GM21825 (cell line): ENCODE measurements around the gene NAV1.

Source experiments
- ATAC-seq: cut with Tn5 transposase; IDR thresholded peaks from one replicate; pipeline ENCODE4 v1.9.1; 2021; ENCODE audit warnings: mild to moderate bottlenecking, moderate library complexity; ENCODE audit not compliant: unreplicated experiment

Gene NAV1

DNA sequence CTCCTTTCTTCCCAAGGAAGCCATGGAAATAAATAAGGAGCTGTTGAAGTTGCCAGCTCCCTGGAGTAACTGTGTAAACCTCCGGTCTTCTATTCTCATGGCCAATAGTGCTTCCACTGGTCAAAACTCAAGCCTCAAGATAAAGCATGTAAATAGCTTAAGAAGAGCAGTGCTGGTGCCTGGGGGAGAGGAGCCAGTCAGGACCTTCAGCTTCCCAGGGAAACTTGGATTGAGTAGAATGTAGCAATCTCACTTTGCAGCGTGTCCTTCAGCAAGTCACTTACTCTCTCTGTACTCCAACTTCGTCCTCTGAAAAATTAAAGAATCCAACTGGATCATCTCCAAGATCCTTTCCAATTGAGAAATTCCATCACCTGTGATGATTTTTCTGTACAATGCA, 44.7 kb downstream of the NAV1 start:
- no peak for ATAC-seq

DNA sequence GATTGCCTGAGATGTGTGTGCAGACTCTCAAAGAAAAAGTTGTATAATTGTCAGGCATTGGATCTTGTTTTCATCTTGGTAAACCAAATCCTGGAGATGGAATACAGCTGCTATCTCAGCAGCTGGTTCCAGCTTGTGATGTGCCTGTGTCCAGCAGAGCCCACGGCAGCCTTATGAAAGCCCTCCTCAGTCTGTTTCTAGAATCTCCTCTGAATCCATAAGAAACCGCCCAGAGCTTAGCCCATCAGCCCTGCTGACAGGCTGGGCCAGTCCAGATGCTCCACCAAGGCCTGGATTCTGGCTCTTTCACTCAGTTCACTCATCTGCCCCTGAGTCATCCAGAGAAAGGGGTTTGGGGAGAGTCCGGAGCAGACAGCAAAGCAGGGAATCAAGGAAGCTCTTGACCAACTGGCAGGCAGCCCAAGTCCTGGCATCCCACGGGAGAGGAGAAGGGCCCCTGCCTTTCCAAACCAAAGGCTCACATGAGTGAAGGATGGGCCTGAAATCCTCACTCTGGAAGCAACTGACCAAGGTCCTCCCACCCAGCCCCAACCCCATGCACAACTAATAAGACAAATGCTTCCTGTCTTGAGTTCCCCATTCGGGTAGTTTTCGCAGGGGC, 45.7 kb downstream of the NAV1 start:
- no peak for ATAC-seq

DNA sequence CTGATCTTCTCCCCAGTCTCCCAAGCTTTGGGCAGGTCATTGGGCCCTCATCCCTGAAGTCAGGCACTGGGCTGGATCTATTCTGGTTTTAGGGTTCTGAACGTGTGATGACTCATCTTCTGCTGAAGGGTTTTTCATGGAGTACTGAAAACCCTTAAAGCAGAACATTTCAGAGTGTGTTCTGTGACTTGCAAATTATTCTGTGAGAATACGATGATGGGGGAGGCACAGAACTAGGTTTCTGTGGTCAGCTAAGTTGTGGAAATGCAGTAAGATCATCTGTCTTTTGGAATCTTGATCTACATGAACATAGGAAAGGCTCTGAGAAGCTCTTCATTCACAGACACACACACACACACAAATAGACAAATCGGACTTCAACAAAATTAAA, 46.2 kb downstream of the NAV1 start:
- ATAC-seq = no peak

DNA sequence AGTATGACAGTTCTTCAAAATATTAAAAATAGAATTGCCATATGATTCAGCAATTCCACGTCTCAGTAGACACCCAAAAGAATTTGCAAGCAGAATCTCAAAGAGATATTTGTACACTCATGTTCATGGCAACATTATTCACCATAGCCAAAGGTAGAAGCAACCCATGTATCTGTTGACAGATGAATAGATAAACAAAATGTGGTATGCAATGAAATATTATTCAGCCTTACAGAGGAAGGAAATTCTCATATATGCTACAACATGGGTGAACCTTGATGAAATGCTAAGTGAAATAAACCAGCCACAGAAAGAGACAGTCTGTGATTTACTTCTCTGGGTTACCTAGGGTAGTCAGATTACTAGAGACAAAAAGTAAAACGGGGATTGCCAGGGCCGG, 47.0 kb downstream of the NAV1 start:
- ATAC-seq = no peak

DNA sequence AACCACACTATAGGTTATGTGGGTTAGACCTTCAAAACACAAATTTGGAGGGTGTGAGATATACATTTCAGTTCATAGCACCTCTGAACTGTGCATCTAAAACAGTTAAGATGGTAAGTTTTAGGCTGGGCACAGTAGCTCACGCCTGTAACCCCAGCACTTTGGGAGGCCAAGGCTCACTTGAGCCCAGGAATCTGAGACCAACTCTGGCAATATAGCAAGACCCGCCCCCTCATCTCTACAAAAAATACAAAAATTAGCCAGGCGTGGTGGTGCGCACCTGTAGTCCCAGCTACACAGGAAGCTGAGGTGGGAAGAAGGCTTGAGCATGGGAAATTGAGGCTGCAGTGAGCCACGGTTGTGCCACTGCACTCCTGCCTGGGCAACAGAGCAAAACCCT, 47.9 kb downstream of the NAV1 start:
- no peak for ATAC-seq

DNA sequence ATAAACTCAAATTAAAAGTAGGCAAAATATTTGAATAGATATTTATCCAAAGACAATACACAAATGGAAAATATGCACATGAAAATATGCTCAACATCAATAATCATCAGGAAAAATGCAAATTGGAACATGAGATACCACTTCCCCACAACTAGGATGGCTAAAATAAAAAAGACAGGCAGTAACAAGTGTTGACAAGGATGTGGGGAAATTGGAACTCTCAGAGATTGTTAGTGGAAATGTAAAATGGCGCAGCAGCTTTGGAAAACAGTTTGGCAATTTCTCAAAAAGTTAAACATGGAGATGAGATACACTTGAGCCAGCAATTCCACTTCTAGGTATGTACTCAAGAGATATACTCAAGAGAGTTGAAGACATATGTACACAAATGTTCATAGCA, 48.8 kb downstream of the NAV1 start:
- no peak for ATAC-seq
